HEK293 (cell line): Measurements from ENCODE around the gene COX17.

Experiments
- CTCF ChIA-PET: fragments of 350-600 bp; formaldehyde crosslinking; extraction: SDS; loops from one replicate; lab custom pipeline; 2021; ENCODE audit warnings: antibody characterized with exemption; lab: Yijun Ruan, JAX
- POLR2A ChIA-PET: fragments of 300-600 bp; formaldehyde crosslinking; extraction: SDS; loops from one replicate; lab custom pipeline; 2020; ENCODE audit warnings: antibody characterized with exemption, inconsistent platforms; lab: Yijun Ruan, JAX
- H3K27ac ChIP-seq: fragments of 200-500 bp; sonication (Bioruptor generic); 2 replicates; pipeline ENCODE4 v1.5.1; 2014; ENCODE audit warnings: low read depth, low read length, control low read depth, inconsistent platforms; ENCODE audit errors: extremely low read depth
- H3K36me3 ChIP-seq, 2 experiments: fragments of 200-500 bp in 1 of 2; sonication (Bioruptor generic) in 1 of 2; 1 replicate in 1 of 2; 2 replicates in 1 of 2; pipeline ENCODE4 v1.5.1; 2014 to 2017; ENCODE audit warnings: inconsistent platforms in 2 of 2, low read length in 2 of 2; ENCODE audit not compliant: control insufficient read depth in 2 of 2, insufficient read depth in 1 of 2
- H3K4me1 ChIP-seq: fragments of 200-500 bp; sonication (Bioruptor generic); 2 replicates; pipeline ENCODE4 v1.5.1; 2014; ENCODE audit warnings: mild to moderate bottlenecking, low read length, inconsistent platforms; ENCODE audit not compliant: control insufficient read depth, insufficient read depth
- H3K4me3 ChIP-seq: 2 replicates; pipeline ENCODE4 v1.5.1; 2011; ENCODE audit warnings: low read depth, mild to moderate bottlenecking, control low read depth, low read length, moderate library complexity
- H3K9me3 ChIP-seq: fragments of 200-500 bp; sonication (Bioruptor generic); 2 replicates; pipeline ENCODE4 v1.5.1; 2014; ENCODE audit warnings: low read depth, low read length, inconsistent platforms; ENCODE audit not compliant: control insufficient read depth, insufficient read depth
- GLIS2 ChIP-seq: fragments of 450-650 bp; formaldehyde crosslinking; IDR thresholded peaks from 2 replicates; pipeline ENCODE4 v1.5.1; 2016; ENCODE audit warnings: missing biosample characterization, missing genetic modification characterization
- ZFP41 ChIP-seq: fragments of 450-650 bp; formaldehyde crosslinking; IDR thresholded peaks from 2 replicates; pipeline ENCODE4 v1.5.1; 2016; ENCODE audit warnings: missing biosample characterization, missing genetic modification characterization, borderline replicate concordance
- ZNF114 ChIP-seq: fragments of 450-650 bp; formaldehyde crosslinking; IDR thresholded peaks from 2 replicates; pipeline ENCODE4 v1.5.0; 2017; ENCODE audit warnings: missing biosample characterization, missing genetic modification characterization
- ZNF169 ChIP-seq: fragments of 450-650 bp; formaldehyde crosslinking; IDR thresholded peaks from 2 replicates; pipeline ENCODE4 v1.5.1; 2016; ENCODE audit warnings: missing biosample characterization, missing genetic modification characterization
- ZNF335 ChIP-seq: fragments of 450-650 bp; formaldehyde crosslinking; conservative IDR thresholded peaks from 2 replicates; pipeline ENCODE4 v1.5.1; 2016; ENCODE audit warnings: missing biosample characterization, missing genetic modification characterization
- ZNF433 ChIP-seq: fragments of 450-650 bp; formaldehyde crosslinking; IDR thresholded peaks from 2 replicates; pipeline ENCODE4 v1.5.1; 2016; ENCODE audit warnings: missing biosample characterization, missing genetic modification characterization, low read depth
- ZNF530 ChIP-seq: fragments of 450-650 bp; formaldehyde crosslinking; IDR thresholded peaks from 2 replicates; pipeline ENCODE4 v1.5.1; 2016; ENCODE audit warnings: low read depth, missing biosample characterization, missing genetic modification characterization
- ZNF555 ChIP-seq: fragments of 450-650 bp; formaldehyde crosslinking; conservative IDR thresholded peaks from 2 replicates; pipeline ENCODE4 v1.5.1; 2017; ENCODE audit warnings: missing biosample characterization, mild to moderate bottlenecking, missing genetic modification characterization, inconsistent platforms
- ZNF558 ChIP-seq: fragments of 450-650 bp; formaldehyde crosslinking; IDR thresholded peaks from 2 replicates; pipeline ENCODE4 v1.5.1; 2016; ENCODE audit warnings: missing biosample characterization, missing genetic modification characterization
- ZNF560 ChIP-seq: fragments of 450-650 bp; formaldehyde crosslinking; IDR thresholded peaks from 2 replicates; pipeline ENCODE4 v1.5.1; 2017; ENCODE audit warnings: missing biosample characterization, missing genetic modification characterization, borderline replicate concordance
- ZNF76 ChIP-seq: fragments of 450-650 bp; formaldehyde crosslinking; IDR thresholded peaks from 2 replicates; pipeline ENCODE4; 2016; ENCODE audit warnings: low read depth, missing biosample characterization, missing genetic modification characterization, borderline replicate concordance
- TF ChIP-seq, protein P1 (sequence below): fragments of 450-650 bp; formaldehyde crosslinking; IDR thresholded peaks from 2 replicates; pipeline ENCODE4 v1.5.1; 2017; ENCODE audit warnings: missing biosample characterization, missing genetic modification characterization
- TF ChIP-seq, protein P2 (sequence below): fragments of 450-650 bp; formaldehyde crosslinking; IDR thresholded peaks from 2 replicates; pipeline ENCODE4 v1.5.1; 2016; ENCODE audit warnings: missing biosample characterization, missing genetic modification characterization
- TF ChIP-seq, protein P3 (sequence below): fragments of 450-650 bp; IDR thresholded peaks from 2 replicates; pipeline ENCODE4 v1.5.1; 2018; ENCODE audit warnings: missing biosample characterization, mild to moderate bottlenecking, missing genetic modification characterization
- TF ChIP-seq, protein P4 (sequence below): fragments of 450-650 bp; IDR thresholded peaks from 2 replicates; pipeline ENCODE4 v1.5.1; 2018; ENCODE audit warnings: missing biosample characterization, missing genetic modification characterization

The COX17 gene

DNA sequence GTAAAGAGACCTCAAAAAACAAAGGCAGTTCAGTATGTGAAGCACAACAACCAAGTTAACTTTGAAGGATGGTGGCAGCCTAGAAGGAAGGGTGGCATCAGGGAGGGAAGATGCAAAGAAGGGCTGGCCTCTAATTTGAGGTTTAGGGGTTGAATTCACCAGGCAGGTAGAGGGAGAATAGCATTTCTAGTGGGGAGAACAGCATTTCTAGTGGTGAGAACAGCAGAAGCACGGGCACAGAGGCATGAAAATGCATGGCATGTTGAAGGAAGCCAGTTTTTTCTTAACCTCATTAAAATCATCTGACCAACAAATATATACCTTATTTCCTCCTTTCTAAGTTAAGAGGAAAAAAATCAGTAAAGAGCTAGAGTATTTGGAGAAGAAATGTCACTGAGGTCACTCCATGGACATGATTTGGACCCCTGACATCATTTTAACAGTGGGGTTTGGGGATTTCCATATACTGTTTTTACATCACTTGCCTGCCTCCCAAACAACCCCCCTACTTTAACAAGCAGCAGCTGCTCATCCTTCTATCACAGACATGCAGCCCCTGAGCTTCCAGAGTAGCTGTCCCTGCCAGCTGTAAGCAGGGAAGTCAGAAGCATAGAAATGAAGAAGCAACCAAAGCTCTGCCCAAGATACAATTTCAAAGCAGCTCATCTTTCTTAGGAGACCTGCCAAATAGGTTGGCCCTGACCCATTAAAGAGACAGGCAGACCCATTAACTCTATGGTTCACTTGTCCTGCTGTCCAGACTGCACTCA is 14.4 kb downstream of the COX17 start (continued):
- TF ChIP-seq, protein P1, sequence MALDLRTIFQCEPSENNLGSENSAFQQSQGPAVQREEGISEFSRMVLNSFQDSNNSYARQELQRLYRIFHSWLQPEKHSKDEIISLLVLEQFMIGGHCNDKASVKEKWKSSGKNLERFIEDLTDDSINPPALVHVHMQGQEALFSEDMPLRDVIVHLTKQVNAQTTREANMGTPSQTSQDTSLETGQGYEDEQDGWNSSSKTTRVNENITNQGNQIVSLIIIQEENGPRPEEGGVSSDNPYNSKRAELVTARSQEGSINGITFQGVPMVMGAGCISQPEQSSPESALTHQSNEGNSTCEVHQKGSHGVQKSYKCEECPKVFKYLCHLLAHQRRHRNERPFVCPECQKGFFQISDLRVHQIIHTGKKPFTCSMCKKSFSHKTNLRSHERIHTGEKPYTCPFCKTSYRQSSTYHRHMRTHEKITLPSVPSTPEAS (tag by site-specific recombination), result no peak
- no peak for TF ChIP-seq ZNF114
- no peak for TF ChIP-seq ZNF335 (tag by site-specific recombination)
- no peak for TF ChIP-seq ZNF558 (tag by site-specific recombination)
- TF ChIP-seq, protein P2, sequence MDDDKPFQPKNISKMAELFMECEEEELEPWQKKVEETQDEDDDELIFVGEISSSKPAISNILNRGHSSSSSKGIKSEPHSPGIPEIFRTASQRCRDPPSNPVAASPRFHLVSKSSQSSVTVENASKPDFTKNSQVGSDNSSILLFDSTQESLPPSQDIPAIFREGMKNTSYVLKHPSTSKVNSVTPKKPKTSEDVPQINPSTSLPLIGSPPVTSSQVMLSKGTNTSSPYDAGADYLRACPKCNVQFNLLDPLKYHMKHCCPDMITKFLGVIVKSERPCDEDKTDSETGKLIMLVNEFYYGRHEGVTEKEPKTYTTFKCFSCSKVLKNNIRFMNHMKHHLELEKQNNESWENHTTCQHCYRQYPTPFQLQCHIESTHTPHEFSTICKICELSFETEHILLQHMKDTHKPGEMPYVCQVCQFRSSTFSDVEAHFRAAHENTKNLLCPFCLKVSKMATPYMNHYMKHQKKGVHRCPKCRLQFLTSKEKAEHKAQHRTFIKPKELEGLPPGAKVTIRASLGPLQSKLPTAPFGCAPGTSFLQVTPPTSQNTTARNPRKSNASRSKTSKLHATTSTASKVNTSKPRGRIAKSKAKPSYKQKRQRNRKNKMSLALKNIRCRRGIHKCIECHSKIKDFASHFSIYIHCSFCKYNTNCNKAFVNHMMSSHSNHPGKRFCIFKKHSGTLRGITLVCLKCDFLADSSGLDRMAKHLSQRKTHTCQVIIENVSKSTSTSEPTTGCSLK, result no peak
- TF ChIP-seq ZNF555, result no peak
- TF ChIP-seq ZNF76, result no peak
- TF ChIP-seq ZFP41, result no peak
- TF ChIP-seq GLIS2 (tag by site-specific recombination), result no peak
- TF ChIP-seq, protein P3, sequence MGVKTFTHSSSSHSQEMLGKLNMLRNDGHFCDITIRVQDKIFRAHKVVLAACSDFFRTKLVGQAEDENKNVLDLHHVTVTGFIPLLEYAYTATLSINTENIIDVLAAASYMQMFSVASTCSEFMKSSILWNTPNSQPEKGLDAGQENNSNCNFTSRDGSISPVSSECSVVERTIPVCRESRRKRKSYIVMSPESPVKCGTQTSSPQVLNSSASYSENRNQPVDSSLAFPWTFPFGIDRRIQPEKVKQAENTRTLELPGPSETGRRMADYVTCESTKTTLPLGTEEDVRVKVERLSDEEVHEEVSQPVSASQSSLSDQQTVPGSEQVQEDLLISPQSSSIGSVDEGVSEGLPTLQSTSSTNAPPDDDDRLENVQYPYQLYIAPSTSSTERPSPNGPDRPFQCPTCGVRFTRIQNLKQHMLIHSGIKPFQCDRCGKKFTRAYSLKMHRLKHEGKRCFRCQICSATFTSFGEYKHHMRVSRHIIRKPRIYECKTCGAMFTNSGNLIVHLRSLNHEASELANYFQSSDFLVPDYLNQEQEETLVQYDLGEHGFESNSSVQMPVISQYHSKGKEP (tag by site-specific recombination), result no peak
- TF ChIP-seq, all 188 proteins: peak for 0

DNA sequence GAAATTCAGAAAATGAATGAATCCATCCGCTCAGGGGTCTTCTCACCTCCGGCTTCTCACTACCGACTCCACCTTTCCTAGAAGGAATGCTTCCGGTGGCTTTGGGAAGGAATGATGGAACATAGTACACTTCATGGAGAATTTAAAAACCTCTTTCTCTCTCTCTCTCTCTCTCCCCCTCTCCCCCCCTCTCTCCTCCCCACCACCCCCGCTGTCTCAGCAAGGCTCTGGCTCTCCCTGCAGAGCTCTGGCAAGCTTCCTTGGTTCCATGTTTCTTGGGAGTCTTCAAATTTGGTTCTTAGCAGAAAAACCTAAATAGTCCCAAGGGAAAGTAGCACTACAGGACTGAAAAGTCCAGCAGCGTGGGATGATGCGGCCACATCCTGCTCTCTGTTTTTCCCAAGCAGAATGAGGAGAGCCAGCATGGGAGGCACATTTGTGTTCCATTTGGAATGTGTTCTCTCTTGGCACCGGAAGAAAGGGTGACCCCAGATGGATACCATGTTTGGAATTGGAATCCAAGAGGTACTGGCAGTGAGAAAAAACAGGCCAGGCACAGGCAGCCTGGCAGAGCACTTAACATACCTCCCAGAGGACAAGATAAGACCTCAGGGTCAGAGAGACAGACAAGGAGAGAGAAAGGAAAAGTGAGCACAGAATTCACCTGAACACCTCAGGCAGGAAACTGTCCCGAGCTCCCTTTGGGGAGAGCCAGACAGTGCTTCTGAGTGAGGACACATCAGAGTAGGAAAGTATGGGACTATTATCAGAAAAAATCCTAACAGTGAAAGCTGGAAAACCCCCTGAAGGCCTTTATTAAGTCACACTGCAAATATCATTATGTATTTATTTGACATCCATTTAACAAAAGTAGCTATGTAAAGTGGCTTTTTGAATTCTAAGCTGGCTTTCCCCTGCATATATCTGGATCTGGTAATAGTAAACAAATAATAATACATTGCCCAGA is 16.4 kb downstream of the COX17 start, which contains the start of gene POPDC2:
Gene POPDC2 (minus strand): TSS at position 116 of the 967 bp plus-strand sequence. CDS start 166 bp downstream, outside the sequence.
- no peaks in the 10 kb centered on the region for H3K4me1 ChIP-seq
- no peak within 1 kb of the TSS for H3K27ac ChIP-seq
- H3K9me3 ChIP-seq, result no peaks in the 10 kb centered on the region
- TF ChIP-seq ZNF433 (tag by site-specific recombination) (no peak), ZNF560 (tag by site-specific recombination) (no peak), ZNF530 (tag by site-specific recombination) (no peak), ZNF169 (tag by site-specific recombination) (no peak)
- TF ChIP-seq, protein P4, sequence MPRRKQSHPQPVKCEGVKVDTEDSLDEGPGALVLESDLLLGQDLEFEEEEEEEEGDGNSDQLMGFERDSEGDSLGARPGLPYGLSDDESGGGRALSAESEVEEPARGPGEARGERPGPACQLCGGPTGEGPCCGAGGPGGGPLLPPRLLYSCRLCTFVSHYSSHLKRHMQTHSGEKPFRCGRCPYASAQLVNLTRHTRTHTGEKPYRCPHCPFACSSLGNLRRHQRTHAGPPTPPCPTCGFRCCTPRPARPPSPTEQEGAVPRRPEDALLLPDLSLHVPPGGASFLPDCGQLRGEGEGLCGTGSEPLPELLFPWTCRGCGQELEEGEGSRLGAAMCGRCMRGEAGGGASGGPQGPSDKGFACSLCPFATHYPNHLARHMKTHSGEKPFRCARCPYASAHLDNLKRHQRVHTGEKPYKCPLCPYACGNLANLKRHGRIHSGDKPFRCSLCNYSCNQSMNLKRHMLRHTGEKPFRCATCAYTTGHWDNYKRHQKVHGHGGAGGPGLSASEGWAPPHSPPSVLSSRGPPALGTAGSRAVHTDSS (tag by site-specific recombination), result no peak
- no peak within 1 kb of the TSS for H3K4me3 ChIP-seq
- no peaks in the 10 kb centered on the region for H3K36me3 ChIP-seq
- ChIA-PET CTCF (no interaction called here), POLR2A (no interaction called here)
